RWPE2 (cell line): ENCODE measurements around the gene MYO1B.

Experiments
- ATAC-seq: fragments of 200-7000 bp; cut with Tn5 transposase; 3 replicates; pipeline ENCODE4 v1.9.1; 2021; ENCODE audit warnings: low read depth
- DNase-seq: peaks from one replicate; pipeline ENCODE4 v3.0.0-alpha.2; 2020; ENCODE audit warnings: low spot score
- H3K27ac ChIP-seq: fragments of 450-650 bp; 2 replicates; pipeline ENCODE4 v1.5.1; 2017; ENCODE audit warnings: mild to moderate bottlenecking; ENCODE audit not compliant: poor library complexity, severe bottlenecking
- H3K27me3 ChIP-seq: fragments of 250-450 bp; sonication (Bioruptor Pico); 2 replicates; pipeline ENCODE4 v1.5.1; 2021; ENCODE audit warnings: mild to moderate bottlenecking, moderate library complexity; ENCODE audit not compliant: insufficient read depth, poor library complexity, severe bottlenecking
- H3K36me3 ChIP-seq: fragments of 250-450 bp; sonication (Bioruptor Pico); 2 replicates; pipeline ENCODE4 v1.5.1; 2020; ENCODE audit warnings: low read depth, mild to moderate bottlenecking, moderate library complexity
- H3K4me1 ChIP-seq: fragments of 250-450 bp; sonication (Bioruptor Pico); 2 replicates; pipeline ENCODE4 v1.5.1; 2021; ENCODE audit warnings: mild to moderate bottlenecking, moderate library complexity; ENCODE audit not compliant: insufficient read depth, poor library complexity, severe bottlenecking
- H3K4me3 ChIP-seq: fragments of 250-450 bp; sonication (Bioruptor Pico); 2 replicates; pipeline ENCODE4 v1.5.1; 2021; ENCODE audit warnings: mild to moderate bottlenecking, moderate library complexity; ENCODE audit not compliant: severe bottlenecking
- H3K9me3 ChIP-seq: fragments of 250-450 bp; sonication (Bioruptor Pico); 2 replicates; pipeline ENCODE4 v1.5.1; 2021; ENCODE audit warnings: mild to moderate bottlenecking, moderate library complexity; ENCODE audit not compliant: severe bottlenecking
- TF ChIP-seq, protein P1 (sequence below): fragments of 450-650 bp; IDR thresholded peaks from one replicate; pipeline ENCODE4 v1.5.1; 2017; ENCODE audit warnings: mild to moderate bottlenecking, moderate library complexity; ENCODE audit not compliant: poor library complexity, severe bottlenecking

MYO1B gene

DNA sequence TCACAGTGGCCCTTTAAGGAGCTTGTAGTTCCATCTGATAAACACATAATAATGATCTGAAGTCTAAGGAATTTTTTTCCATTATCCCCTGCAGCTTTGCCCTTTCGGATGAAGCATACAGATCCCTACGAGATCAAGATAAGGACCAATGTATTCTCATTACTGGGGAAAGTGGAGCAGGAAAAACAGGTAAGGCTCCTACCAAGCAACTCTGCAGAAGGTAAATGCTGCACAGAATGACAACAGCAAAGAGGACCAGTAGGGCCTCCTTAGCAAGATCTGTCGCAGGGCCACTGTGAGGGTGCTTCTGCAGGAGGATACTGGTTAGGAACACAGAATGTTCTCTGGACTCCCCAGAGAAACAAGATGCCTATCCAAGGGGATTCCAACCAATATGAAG lies 84.6 kb downstream of the MYO1B start:
- DNase-seq (no peak), ATAC-seq (no peak)
- Histone ChIP-seq H3K9me3 (no peaks in the 10 kb centered on the region), H3K4me1 (peaks cover 5% of the 10 kb centered on the region), H3K27me3 (no peaks in the 10 kb centered on the region), H3K27ac (no peak overlapping the region), H3K4me3 (no peak overlapping the region), H3K36me3 (peaks cover 71% of the 10 kb centered on the region)
- TF ChIP-seq, protein P1, sequence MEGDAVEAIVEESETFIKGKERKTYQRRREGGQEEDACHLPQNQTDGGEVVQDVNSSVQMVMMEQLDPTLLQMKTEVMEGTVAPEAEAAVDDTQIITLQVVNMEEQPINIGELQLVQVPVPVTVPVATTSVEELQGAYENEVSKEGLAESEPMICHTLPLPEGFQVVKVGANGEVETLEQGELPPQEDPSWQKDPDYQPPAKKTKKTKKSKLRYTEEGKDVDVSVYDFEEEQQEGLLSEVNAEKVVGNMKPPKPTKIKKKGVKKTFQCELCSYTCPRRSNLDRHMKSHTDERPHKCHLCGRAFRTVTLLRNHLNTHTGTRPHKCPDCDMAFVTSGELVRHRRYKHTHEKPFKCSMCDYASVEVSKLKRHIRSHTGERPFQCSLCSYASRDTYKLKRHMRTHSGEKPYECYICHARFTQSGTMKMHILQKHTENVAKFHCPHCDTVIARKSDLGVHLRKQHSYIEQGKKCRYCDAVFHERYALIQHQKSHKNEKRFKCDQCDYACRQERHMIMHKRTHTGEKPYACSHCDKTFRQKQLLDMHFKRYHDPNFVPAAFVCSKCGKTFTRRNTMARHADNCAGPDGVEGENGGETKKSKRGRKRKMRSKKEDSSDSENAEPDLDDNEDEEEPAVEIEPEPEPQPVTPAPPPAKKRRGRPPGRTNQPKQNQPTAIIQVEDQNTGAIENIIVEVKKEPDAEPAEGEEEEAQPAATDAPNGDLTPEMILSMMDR: no peak

DNA sequence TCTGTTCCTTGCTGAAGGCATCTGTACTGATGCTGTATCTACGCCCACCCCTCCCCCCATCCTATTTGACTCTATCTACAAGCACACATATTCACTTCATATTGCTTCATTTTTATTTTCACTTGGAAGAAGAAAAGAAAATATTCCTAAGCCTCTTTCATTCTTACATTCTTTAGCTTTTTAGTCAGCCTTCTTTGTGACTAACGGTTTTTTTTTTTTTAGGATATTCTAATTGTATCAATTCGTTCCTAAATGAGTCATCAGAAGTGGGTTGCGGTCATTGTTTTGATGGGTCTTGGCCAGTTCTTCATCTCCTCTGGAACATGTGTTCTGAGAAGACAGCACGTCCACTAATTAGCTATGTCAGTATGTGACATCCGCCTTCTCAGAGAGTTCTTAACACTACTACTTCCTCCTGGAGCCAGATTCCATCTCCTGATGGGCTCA lies 88.7 kb downstream of the MYO1B start:
- Histone ChIP-seq H3K27me3 (no peaks in the 10 kb centered on the region), H3K36me3 (peaks cover 81% of the 10 kb centered on the region), H3K27ac (peak overlapping the region; percentile 48), H3K4me1 (peaks cover 12% of the 10 kb centered on the region), H3K9me3 (no peaks in the 10 kb centered on the region), H3K4me3 (no peak overlapping the region)
- no peak for DNase-seq
- TF ChIP-seq, protein P1: no peak
- peak; percentile 14; the same call in 1 of the 3 replicates for ATAC-seq

GRCh38 chr2:191335875-191336464 lies 90.8 kb downstream of the MYO1B start:
- Histone ChIP-seq H3K27me3 (no peaks in the 10 kb centered on the region), H3K27ac (no peak overlapping the region), H3K4me3 (no peak overlapping the region), H3K36me3 (peaks cover 66% of the 10 kb centered on the region), H3K4me1 (peaks cover 16% of the 10 kb centered on the region), H3K9me3 (no peaks in the 10 kb centered on the region)
- no peak for ATAC-seq
- no peak for DNase-seq
- TF ChIP-seq, protein P1: no peak

- peaks cover 34% of the 10 kb centered on the region for H3K4me1 ChIP-seq
- TF ChIP-seq, protein P1: no peak
- DNase-seq (no peak), ATAC-seq (0 out of 3 replicates have a peak, but pooled peaks have one; percentile 35)
- H3K9me3 ChIP-seq: no peaks in the 10 kb centered on the region
- no peaks in the 10 kb centered on the region for H3K27me3 ChIP-seq
- H3K27ac ChIP-seq: no peak overlapping the region
- no peak overlapping the region for H3K4me3 ChIP-seq
- H3K36me3 ChIP-seq: peaks cover 62% of the 10 kb centered on the region
Measured at GRCh38 chr2:191341436-191341835, 96.2 kb downstream of the MYO1B start.

- Histone ChIP-seq H3K9me3 (no peaks in the 10 kb centered on the region), H3K27me3 (no peaks in the 10 kb centered on the region), H3K36me3 (peaks cover 72% of the 10 kb centered on the region), H3K4me3 (no peak overlapping the region), H3K27ac (no peak overlapping the region), H3K4me1 (peaks cover 27% of the 10 kb centered on the region)
- DNase-seq: no peak
- no peak for ATAC-seq
- TF ChIP-seq, protein P1: no peak
Measured at GRCh38 chr2:191343796-191344338, 98.7 kb downstream of the MYO1B start.
